Neural cell (in vitro differentiated cells): ENCODE results near the gene SDK2. TPM values are rescaled to one million over a fixed set of nuclear protein-coding genes. Genes with fewer than 3 reads are reported as not detected.

Experiments used
- H2AFZ ChIP-seq: fragments of 200-600, 300-800 bp; sonication (generic), shearing (Covaris generic); 2 replicates; pipeline ENCODE4 v1.6.0; 2014; ENCODE audit warnings: low read depth, mild to moderate bottlenecking, antibody characterized with exemption, low read length, moderate library complexity
- H3F3A ChIP-seq: fragments of 200-600 bp; shearing (Covaris generic); 2 replicates; pipeline ENCODE4 v1.6.1; 2016; ENCODE audit warnings: mild to moderate bottlenecking, moderate library complexity, mixed read lengths, antibody characterized with exemption, low read length; ENCODE audit not compliant: insufficient read depth, poor library complexity, severe bottlenecking
- H3K27ac ChIP-seq: fragments of 200-600, 300-800 bp; sonication (generic), shearing (Covaris generic); 2 replicates; pipeline ENCODE4 v1.5.1; 2014; ENCODE audit warnings: mild to moderate bottlenecking, low read length, moderate library complexity
- H3K27me3 ChIP-seq: fragments of 300-800, 200-600 bp; sonication (generic), shearing (Covaris generic); 2 replicates; pipeline ENCODE4 v1.6.0; 2014; ENCODE audit warnings: mild to moderate bottlenecking, low read depth, low read length, moderate library complexity; ENCODE audit not compliant: insufficient read depth
- H3K36me3 ChIP-seq: fragments of 300-800, 200-600 bp; sonication (generic), shearing (Covaris generic); 2 replicates; pipeline ENCODE4 v1.5.1; 2014; ENCODE audit warnings: mild to moderate bottlenecking, antibody characterized with exemption, low read length, moderate library complexity; ENCODE audit not compliant: insufficient read depth
- H3K4me2 ChIP-seq: fragments of 300-800, 200-600 bp; sonication (generic), shearing (Covaris generic); 2 replicates; pipeline ENCODE4 v1.6.0; 2014; ENCODE audit warnings: mild to moderate bottlenecking, low read length
- H3K4me3 ChIP-seq: fragments of 300-800, 200-600 bp; sonication (generic), shearing (Covaris generic); 2 replicates; pipeline ENCODE4 v1.5.1; 2014; ENCODE audit warnings: mild to moderate bottlenecking, low read length, moderate library complexity
- H3K79me2 ChIP-seq: fragments of 200-600 bp; shearing (Covaris generic); replicated peaks from 2 replicates; pipeline ENCODE4 v1.6.0; 2014; ENCODE audit warnings: mild to moderate bottlenecking, low read length, moderate library complexity; ENCODE audit not compliant: insufficient read depth
- H3K9ac ChIP-seq: fragments of 300-800, 200-600 bp; sonication (generic), shearing (Covaris generic); 2 replicates; pipeline ENCODE4 v1.6.1; 2016; ENCODE audit warnings: mild to moderate bottlenecking, low read length, mixed read lengths
- H3K9me2 ChIP-seq: fragments of 200-600 bp; shearing (Covaris generic); 2 replicates; pipeline ENCODE4 v1.6.1; 2016; ENCODE audit warnings: mild to moderate bottlenecking, low read length, mixed read lengths; ENCODE audit not compliant: insufficient read depth
- H3K9me3 ChIP-seq: fragments of 200-600, 300-800 bp; sonication (generic), shearing (Covaris generic); 2 replicates; pipeline ENCODE4 v1.6.1; 2016; ENCODE audit warnings: mild to moderate bottlenecking, mixed run types, low read length, moderate library complexity, mixed read lengths
- H4K20me1 ChIP-seq: fragments of 200-600 bp; shearing (Covaris generic); 2 replicates; pipeline ENCODE4 v1.6.1; 2016; ENCODE audit warnings: mild to moderate bottlenecking, mixed run types; ENCODE audit not compliant: insufficient read depth
- CTCF ChIP-seq: fragments of 450-650 bp; IDR thresholded peaks from 2 replicates; pipeline ENCODE4 v1.5.1; 2014; ENCODE audit warnings: antibody characterized with exemption, mild to moderate bottlenecking, moderate library complexity; ENCODE audit not compliant: poor library complexity, severe bottlenecking
- EP300 ChIP-seq: fragments of 450-650 bp; conservative IDR thresholded peaks from 2 replicates; pipeline ENCODE4 v1.6.1; 2014; ENCODE audit warnings: antibody characterized with exemption, mild to moderate bottlenecking, moderate library complexity; ENCODE audit not compliant: poor library complexity, severe bottlenecking
- MXI1 ChIP-seq: fragments of 450-650 bp; conservative IDR thresholded peaks from 2 replicates; pipeline ENCODE4 v1.6.1; 2014; ENCODE audit warnings: antibody characterized with exemption, mild to moderate bottlenecking; ENCODE audit not compliant: poor library complexity, severe bottlenecking
- POLR2AphosphoS5 ChIP-seq: IDR thresholded peaks from 2 replicates; pipeline ENCODE4 v1.6.1; 2012
- RAD21 ChIP-seq: fragments of 450-650 bp; conservative IDR thresholded peaks from 2 replicates; pipeline ENCODE4 v1.6.1; 2014; ENCODE audit warnings: antibody characterized with exemption, mild to moderate bottlenecking, moderate library complexity
- REST ChIP-seq: IDR thresholded peaks from 2 replicates; pipeline ENCODE4 v1.6.1; 2012; ENCODE audit warnings: borderline replicate concordance
- SMC3 ChIP-seq: fragments of 450-650 bp; conservative IDR thresholded peaks from 2 replicates; pipeline ENCODE4 v1.6.1; 2014; ENCODE audit warnings: antibody characterized with exemption, mild to moderate bottlenecking, moderate library complexity; ENCODE audit not compliant: poor library complexity
- polyA plus RNA-seq: library from polyadenylated mRNA; depleted of rRNA; stranded (reverse); fragments of >200 nt; gene quantifications from 2 replicates; pipeline ENCODE4 v1.2.3, GENCODE V29; 2014

Gene SDK2
- polyA plus RNA-seq, 1 donor from 2014 or later = 0.73 TPM

GRCh38 chr17:73430848-73431247 is 213.4 kb downstream of the SDK2 start:
- no peak overlapping the region for H3K27ac ChIP-seq
- no peaks in the 10 kb centered on the region for H3K9me2 ChIP-seq
- no peaks in the 10 kb centered on the region for H3K9me3 ChIP-seq
- no peak overlapping the region for H3K4me2 ChIP-seq
- no peaks in the 10 kb centered on the region for H3K79me2 ChIP-seq
- no peaks in the 10 kb centered on the region for H3K27me3 ChIP-seq
- no peak overlapping the region for H3K9ac ChIP-seq
- no peaks in the 10 kb centered on the region for H4K20me1 ChIP-seq
- no peaks in the 10 kb centered on the region for H3K36me3 ChIP-seq
- no peak for TF ChIP-seq RAD21
- no peak for TF ChIP-seq EP300
- TF ChIP-seq REST = no peak
- H2AFZ ChIP-seq = no peak overlapping the region
- H3F3A ChIP-seq = no peaks in the 10 kb centered on the region
- H3K4me3 ChIP-seq = no peak overlapping the region

- Histone ChIP-seq H4K20me1 (no peaks in the 10 kb centered on the region), H3K9me3 (no peaks in the 10 kb centered on the region), H3K36me3 (no peaks in the 10 kb centered on the region), H3K27ac (no peak overlapping the region), H3K4me2 (no peak overlapping the region), H3K9ac (no peak overlapping the region), H3K79me2 (no peaks in the 10 kb centered on the region), H3K4me3 (no peak overlapping the region), H3K27me3 (no peaks in the 10 kb centered on the region), H3K9me2 (no peaks in the 10 kb centered on the region), H3F3A (no peaks in the 10 kb centered on the region), H2AFZ (no peak overlapping the region)
- TF ChIP-seq SMC3 (no peak), POLR2AphosphoS5 (no peak), EP300 (no peak), CTCF (no peak), MXI1 (no peak), REST (no peak)
These were observed 214.0 kb downstream of the SDK2 start for GRCh38 chr17:73430165-73430680.
